ENCODE results near the gene STARD13. TPM values are rescaled to one million over a fixed set of nuclear protein-coding genes. Genes with fewer than 3 reads are reported as not detected.

STARD13 gene
- total and polyA plus RNA-seq, 2 donors (not counting 1 experiment from before 2014, with no cell fraction given) = 0.06 to 0.22 TPM

GRCh38 chr13:33224191-33224590 lies 61.4 kb downstream of the STARD13 start:
- intact Hi-C loops (cut with micrococcal nuclease) = no loop called here
- no peak overlapping the region for H3K27ac Mint-ChIP-seq

GRCh38 chr13:33219926-33220325 lies 65.6 kb downstream of the STARD13 start:
- intact Hi-C loops (cut with micrococcal nuclease) = no loop called here

More at GRCh38 chr13:33224191-33224590, 61.4 kb downstream of the STARD13 start:
- H3K4me3 ChIP-seq (ENCODE audit: control extremely low read depth in 1 of 5, extremely low read depth in 1 of 5, insufficient read depth in 1 of 5, low read depth in 2 of 5, low read length in 4 of 5) = no peak overlapping the region
- DNase-seq (no peak), ATAC-seq (ENCODE audit: low read depth) (no peak)
- no peaks in the 10 kb centered on the region for H3K27me3 ChIP-seq (replicated peaks in 1 of 4; ENCODE audit: control extremely low read depth in 1 of 4, control insufficient read depth in 3 of 4, insufficient read depth in 4 of 4, low read length in 3 of 4)
- H3K79me2 ChIP-seq (ENCODE audit: control insufficient read depth, insufficient read depth, low read length) = no peaks in the 10 kb centered on the region
- H3K9ac ChIP-seq (ENCODE audit: low read length) = no peak overlapping the region
- no peak overlapping the region for H3K4me3 Mint-ChIP-seq
- no peaks in the 10 kb centered on the region for H4K20me1 ChIP-seq (ENCODE audit: control insufficient read depth, insufficient read depth, low read length, poor library complexity, severe bottlenecking)
- no peaks in the 10 kb centered on the region for H3K4me1 ChIP-seq (ENCODE audit: control insufficient read depth in 2 of 2, insufficient read depth in 2 of 2, low read length in 2 of 2)
- H3K4me2 ChIP-seq (replicated peaks; ENCODE audit: low read depth, low read length, poor library complexity, severe bottlenecking) = no peak overlapping the region
- ChIA-PET CTCF (interaction anchor here (0.7 kb wide), 1 partner anchor 18 kb away, joined by 3 read pairs; no protein-coding TSS in a partner anchor), POLR2A (no interaction called here)
- peaks cover 4% of the 10 kb centered on the region for H3K27me3 Mint-ChIP-seq
- no peaks in the 10 kb centered on the region for H3K36me3 ChIP-seq (replicated peaks in 1 of 2; ENCODE audit: control extremely low read depth in 1 of 2, control insufficient read depth in 1 of 2, extremely low read depth in 1 of 2, insufficient read depth in 2 of 2, low read length in 1 of 2)
- H3K4me1 Mint-ChIP-seq = peaks cover 3% of the 10 kb centered on the region
- no peaks in the 10 kb centered on the region for H3K9me3 ChIP-seq (ENCODE audit: control extremely low read depth in 1 of 3, control insufficient read depth in 2 of 3, insufficient read depth in 1 of 3, low read length in 2 of 3)
- 100% methylated on average over 1 of the region's 1 CpG for WGBS (ENCODE audit: insufficient coverage)
- TF ChIP-seq CTCF (IDR thresholded peaks at IDR 0.05) = no peak
- no peak for TF ChIP-seq EZH2 (IDR thresholded peaks at IDR 0.05; ENCODE audit: borderline replicate concordance, insufficient read depth, low read depth, low read length, poor library complexity, severe bottlenecking)
- no peak overlapping the region for H3K27ac ChIP-seq (ENCODE audit: low read length in 2 of 2)
- H3K9me3 Mint-ChIP-seq (ENCODE audit: insufficient read depth) = peaks cover 5% of the 10 kb centered on the region
- H2AFZ ChIP-seq (ENCODE audit: insufficient read depth, low read depth, low read length, poor library complexity, severe bottlenecking) = no peak overlapping the region

More at GRCh38 chr13:33219926-33220325, 65.6 kb downstream of the STARD13 start:
- DNase-seq (no peak), ATAC-seq (ENCODE audit: low read depth) (no peak)
- Histone ChIP-seq H3K27ac (ENCODE audit: low read length in 2 of 2) (no peak overlapping the region), H3K36me3 (replicated peaks in 1 of 2; ENCODE audit: control extremely low read depth in 1 of 2, control insufficient read depth in 1 of 2, extremely low read depth in 1 of 2, insufficient read depth in 2 of 2, low read length in 1 of 2) (no peaks in the 10 kb centered on the region), H4K20me1 (ENCODE audit: control insufficient read depth, insufficient read depth, low read length, poor library complexity, severe bottlenecking) (no peaks in the 10 kb centered on the region), H3K4me3 (ENCODE audit: control extremely low read depth in 1 of 5, extremely low read depth in 1 of 5, insufficient read depth in 1 of 5, low read depth in 2 of 5, low read length in 4 of 5) (no peak overlapping the region), H3K4me1 (ENCODE audit: control insufficient read depth in 2 of 2, insufficient read depth in 2 of 2, low read length in 2 of 2) (no peaks in the 10 kb centered on the region), H3K79me2 (ENCODE audit: control insufficient read depth, insufficient read depth, low read length) (no peaks in the 10 kb centered on the region), H3K9me3 (ENCODE audit: control extremely low read depth in 1 of 3, control insufficient read depth in 2 of 3, insufficient read depth in 1 of 3, low read length in 2 of 3) (no peaks in the 10 kb centered on the region), H3K27me3 (replicated peaks in 1 of 4; ENCODE audit: control extremely low read depth in 1 of 4, control insufficient read depth in 3 of 4, insufficient read depth in 4 of 4, low read length in 3 of 4) (no peaks in the 10 kb centered on the region), H3K4me2 (replicated peaks; ENCODE audit: low read depth, low read length, poor library complexity, severe bottlenecking) (no peak overlapping the region), H2AFZ (ENCODE audit: insufficient read depth, low read depth, low read length, poor library complexity, severe bottlenecking) (no peak overlapping the region), H3K9ac (ENCODE audit: low read length) (no peak overlapping the region)
- POLR2A ChIA-PET = no interaction called here
- CTCF ChIA-PET = interaction anchor here (1.1 kb wide), 1 partner anchor 8 kb away, joined by 3 read pairs; no protein-coding TSS in a partner anchor
- Mint-ChIP-seq H3K4me1 (no peaks in the 10 kb centered on the region), H3K4me3 (no peak overlapping the region), H3K9me3 (ENCODE audit: insufficient read depth) (peaks cover 5% of the 10 kb centered on the region), H3K27ac (no peak overlapping the region), H3K27me3 (no peaks in the 10 kb centered on the region)
- TF ChIP-seq EZH2 (IDR thresholded peaks at IDR 0.05; ENCODE audit: borderline replicate concordance, insufficient read depth, low read depth, low read length, poor library complexity, severe bottlenecking) = no peak
- TF ChIP-seq CTCF (IDR thresholded peaks at IDR 0.05) = no peak
- no CpG with 5 or more reads among the region's 1 CpG for WGBS (ENCODE audit: insufficient coverage)

Data from B cell (primary cell).